GM10248 (cell line): ENCODE data around the gene PCDH9.

Experiments used
- CTCF ChIA-PET: fragments of 300-600 bp; sonication (Branson Sonifier 250); formaldehyde crosslinking; extraction: SDS; loops from one replicate; lab custom pipeline; 2021; ENCODE audit warnings: antibody characterized with exemption; lab: Yijun Ruan, JAX
- POLR2A ChIA-PET: fragments of 350-650 bp; sonication (Branson Sonifier 250); formaldehyde crosslinking; extraction: SDS; loops from one replicate; lab custom pipeline; 2020; ENCODE audit warnings: antibody characterized with exemption; lab: Yijun Ruan, JAX
- DNase-seq: peaks from one replicate; pipeline ENCODE4 v3.0.0; 2012; ENCODE audit errors: extremely low spot score
- CTCF ChIP-seq: IDR thresholded peaks from 2 replicates; pipeline ENCODE4 v1.5.1; 2012; ENCODE audit warnings: mild to moderate bottlenecking, low read depth; ENCODE audit errors: extremely low read depth, missing control alignments, control extremely low read depth

PCDH9 gene

GRCh38 chr13:67130444-67130843, 99.7 kb downstream of the PCDH9 start:
- ChIA-PET CTCF (no interaction called here), POLR2A (no interaction called here)
- no peak for TF ChIP-seq CTCF
- DNase-seq = no peak

GRCh38 chr13:67128136-67128535, 102.0 kb downstream of the PCDH9 start:
- ChIA-PET CTCF (no interaction called here), POLR2A (no interaction called here)
- DNase-seq = no peak
- TF ChIP-seq CTCF = no peak

DNA sequence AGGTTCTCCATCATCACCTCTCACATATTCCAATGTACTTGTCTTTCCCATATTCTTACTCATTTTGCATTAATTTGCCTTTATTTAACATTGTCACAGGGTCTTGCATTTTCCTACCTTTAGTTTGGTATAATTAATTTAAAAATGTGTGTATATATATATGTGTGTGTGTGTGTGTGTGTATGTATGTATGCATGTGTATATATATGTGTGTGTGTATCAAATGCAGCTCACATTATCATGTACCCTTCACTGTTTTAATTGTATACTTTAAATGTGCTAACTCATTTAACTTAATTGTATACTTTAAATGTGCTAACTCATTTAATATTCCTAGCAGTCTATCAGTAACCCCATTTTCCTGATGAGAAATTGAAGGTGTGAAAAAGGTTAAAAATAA, 104.5 kb downstream of the PCDH9 start:
- CTCF ChIA-PET = interaction anchor here (0.9 kb wide), 1 partner anchor 12 kb away, joined by 3 read pairs; no protein-coding TSS in a partner anchor
- TF ChIP-seq CTCF = no peak
- DNase-seq = no peak
- POLR2A ChIA-PET = no interaction called here

GRCh38 chr13:67123165-67123564, 107.0 kb downstream of the PCDH9 start:
- DNase-seq = no peak
- CTCF ChIA-PET = no interaction called here
- no peak for TF ChIP-seq CTCF
- POLR2A ChIA-PET = no interaction called here

DNA sequence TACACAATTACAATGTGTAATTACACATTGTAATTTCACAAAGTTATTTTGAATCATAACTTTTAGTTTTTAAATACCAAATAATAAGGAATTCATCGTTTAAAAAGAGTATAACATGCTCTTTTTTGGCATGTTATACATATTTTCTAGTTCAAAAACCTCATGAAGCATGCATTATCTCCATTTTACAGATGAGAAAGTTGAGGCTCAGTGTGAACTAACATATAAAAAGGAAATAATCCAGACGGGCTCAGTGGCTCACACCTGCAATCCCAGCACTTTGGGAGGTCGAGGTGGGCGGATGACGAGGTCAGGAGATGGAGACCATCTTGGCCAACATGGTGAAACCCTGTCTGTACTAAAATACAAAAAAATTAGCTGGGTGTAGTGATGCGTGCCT, 107.9 kb downstream of the PCDH9 start:
- DNase-seq = no peak
- POLR2A ChIA-PET = no interaction called here
- CTCF ChIA-PET = no interaction called here
- TF ChIP-seq CTCF = no peak

- ChIA-PET CTCF (no interaction called here), POLR2A (no interaction called here)
- TF ChIP-seq CTCF = no peak
- no peak for DNase-seq
Observed at GRCh38 chr13:67120872-67121531, 109.1 kb downstream of the PCDH9 start.
